ENCODE measurements around the gene TAGLN2.

Gene TAGLN2

DNA sequence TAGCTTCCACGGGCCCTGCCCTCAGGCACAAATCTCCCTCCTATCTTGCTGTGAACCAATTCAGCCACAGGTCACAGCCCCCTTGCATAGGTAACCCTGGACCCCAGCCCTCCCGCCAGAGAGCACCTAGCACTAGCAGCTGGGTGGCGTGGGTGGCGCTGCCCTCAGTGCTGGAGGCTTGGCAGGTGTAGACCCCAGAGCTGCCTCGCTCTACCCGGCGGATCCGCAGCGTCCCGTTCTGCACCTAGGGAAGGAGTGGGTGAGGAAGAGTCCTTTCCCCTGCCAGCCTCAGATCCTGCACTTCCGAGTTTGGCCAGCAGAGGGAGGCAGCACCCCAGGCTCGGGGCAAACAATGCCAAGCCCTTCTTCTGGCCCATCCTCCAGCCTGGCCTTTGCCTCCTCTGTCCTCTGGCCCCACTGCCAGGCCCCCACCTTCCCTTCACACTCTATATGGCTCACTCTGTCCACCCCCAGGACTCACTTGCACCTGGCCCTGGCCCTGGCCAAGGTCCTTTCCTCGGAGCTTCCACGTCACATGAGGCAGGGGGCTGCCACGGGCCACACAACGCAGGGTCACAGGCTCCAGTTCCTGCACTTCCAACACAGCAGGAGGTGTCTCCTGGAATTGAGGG lies 11.1 kb upstream of the TAGLN2 start:
- peak; percentile 96 for DNase-seq
- H3K27me3 ChIP-seq (ENCODE audit: insufficient read depth, low read depth, severe bottlenecking): no peaks in the 10 kb centered on the region
- H3K4me3 ChIP-seq (ENCODE audit: low read depth, low read length): no peak overlapping the region
- H3K9me3 ChIP-seq (ENCODE audit: severe bottlenecking): no peaks in the 10 kb centered on the region
- peaks cover 98% of the 10 kb centered on the region for H3K36me3 ChIP-seq
- TF ChIP-seq, protein P1, sequence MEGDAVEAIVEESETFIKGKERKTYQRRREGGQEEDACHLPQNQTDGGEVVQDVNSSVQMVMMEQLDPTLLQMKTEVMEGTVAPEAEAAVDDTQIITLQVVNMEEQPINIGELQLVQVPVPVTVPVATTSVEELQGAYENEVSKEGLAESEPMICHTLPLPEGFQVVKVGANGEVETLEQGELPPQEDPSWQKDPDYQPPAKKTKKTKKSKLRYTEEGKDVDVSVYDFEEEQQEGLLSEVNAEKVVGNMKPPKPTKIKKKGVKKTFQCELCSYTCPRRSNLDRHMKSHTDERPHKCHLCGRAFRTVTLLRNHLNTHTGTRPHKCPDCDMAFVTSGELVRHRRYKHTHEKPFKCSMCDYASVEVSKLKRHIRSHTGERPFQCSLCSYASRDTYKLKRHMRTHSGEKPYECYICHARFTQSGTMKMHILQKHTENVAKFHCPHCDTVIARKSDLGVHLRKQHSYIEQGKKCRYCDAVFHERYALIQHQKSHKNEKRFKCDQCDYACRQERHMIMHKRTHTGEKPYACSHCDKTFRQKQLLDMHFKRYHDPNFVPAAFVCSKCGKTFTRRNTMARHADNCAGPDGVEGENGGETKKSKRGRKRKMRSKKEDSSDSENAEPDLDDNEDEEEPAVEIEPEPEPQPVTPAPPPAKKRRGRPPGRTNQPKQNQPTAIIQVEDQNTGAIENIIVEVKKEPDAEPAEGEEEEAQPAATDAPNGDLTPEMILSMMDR (IDR thresholded peaks at IDR 0.05; ENCODE audit: low read depth, low read length): peak; percentile 100
- peak overlapping the region; percentile 97 for H3K27ac ChIP-seq

- peaks cover 98% of the 10 kb centered on the region for H3K36me3 ChIP-seq
These were observed 10.5 kb upstream of the TAGLN2 start for GRCh38 chr1:159935719-159936272.

GRCh38 chr1:159935305-159935704 lies 10.0 kb upstream of the TAGLN2 start:
- TF ChIP-seq, protein P1 (IDR thresholded peaks at IDR 0.05; ENCODE audit: low read depth, low read length): no peak
- no peak for DNase-seq
- Histone ChIP-seq H3K36me3 (peaks cover 98% of the 10 kb centered on the region), H3K4me3 (ENCODE audit: low read depth, low read length) (no peak overlapping the region), H3K27ac (no peak overlapping the region; the same call in 1 of the 2 replicates), H3K9me3 (ENCODE audit: severe bottlenecking) (no peaks in the 10 kb centered on the region), H3K27me3 (ENCODE audit: insufficient read depth, low read depth, severe bottlenecking) (no peaks in the 10 kb centered on the region)

More at GRCh38 chr1:159935719-159936272, 10.5 kb upstream of the TAGLN2 start:
- TF ChIP-seq, protein P1 (IDR thresholded peaks at IDR 0.05; ENCODE audit: low read depth, low read length): no peak
- peak overlapping the region; percentile 97 for H3K27ac ChIP-seq
- no peak overlapping the region for H3K4me3 ChIP-seq (ENCODE audit: low read depth, low read length)
- no peaks in the 10 kb centered on the region for H3K9me3 ChIP-seq (ENCODE audit: severe bottlenecking)
- no peak for DNase-seq
- H3K27me3 ChIP-seq (ENCODE audit: insufficient read depth, low read depth, severe bottlenecking): no peaks in the 10 kb centered on the region

- H3K27ac ChIP-seq: no peak overlapping the region
- peaks cover 98% of the 10 kb centered on the region for H3K36me3 ChIP-seq
These were observed 9.1 kb upstream of the TAGLN2 start for GRCh38 chr1:159934136-159935039.

DNA sequence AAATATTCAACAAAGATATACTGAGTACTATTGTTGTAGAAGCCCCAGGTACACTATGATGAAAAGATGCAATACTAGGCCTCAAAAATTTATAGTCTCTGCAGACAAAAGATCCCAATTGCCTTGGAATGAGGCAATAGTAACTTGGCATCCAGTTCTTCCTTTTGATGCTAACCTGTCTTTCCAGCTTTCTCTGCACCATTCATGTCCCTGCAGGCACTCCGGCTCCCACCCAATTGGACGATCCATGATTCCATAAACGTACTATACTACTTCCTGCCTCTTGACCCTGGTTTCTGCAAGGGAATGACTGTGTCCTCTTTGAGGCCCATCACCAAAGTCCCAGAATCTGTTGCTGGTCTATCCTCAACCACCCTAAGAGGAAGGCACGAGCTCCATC lies 8.0 kb upstream of the TAGLN2 start:
- peaks cover 98% of the 10 kb centered on the region for H3K36me3 ChIP-seq
- no peaks in the 10 kb centered on the region for H3K9me3 ChIP-seq (ENCODE audit: severe bottlenecking)
- no peaks in the 10 kb centered on the region for H3K27me3 ChIP-seq (ENCODE audit: insufficient read depth, low read depth, severe bottlenecking)
- H3K4me3 ChIP-seq (ENCODE audit: low read depth, low read length): no peak overlapping the region
- no peak overlapping the region for H3K27ac ChIP-seq
- no peak for DNase-seq
- TF ChIP-seq, protein P1 (IDR thresholded peaks at IDR 0.05; ENCODE audit: low read depth, low read length): no peak

More at GRCh38 chr1:159934136-159935039, 9.1 kb upstream of the TAGLN2 start:
- H3K4me3 ChIP-seq (ENCODE audit: low read depth, low read length): no peak overlapping the region
- H3K27me3 ChIP-seq (ENCODE audit: insufficient read depth, low read depth, severe bottlenecking): no peaks in the 10 kb centered on the region
- TF ChIP-seq, protein P1 (IDR thresholded peaks at IDR 0.05; ENCODE audit: low read depth, low read length): no peak
- no peaks in the 10 kb centered on the region for H3K9me3 ChIP-seq (ENCODE audit: severe bottlenecking)
- no peak for DNase-seq

All from WERI-Rb-1 (cell line).